Measurements from ENCODE around the gene IPCEF1. TPM values are rescaled to one million over a fixed set of nuclear protein-coding genes. Genes with fewer than 3 reads are reported as not detected.

IPCEF1 gene
- total and polyA plus RNA-seq, 4 donors: 0.46 to 2.8 (median 1.3) TPM

DNA sequence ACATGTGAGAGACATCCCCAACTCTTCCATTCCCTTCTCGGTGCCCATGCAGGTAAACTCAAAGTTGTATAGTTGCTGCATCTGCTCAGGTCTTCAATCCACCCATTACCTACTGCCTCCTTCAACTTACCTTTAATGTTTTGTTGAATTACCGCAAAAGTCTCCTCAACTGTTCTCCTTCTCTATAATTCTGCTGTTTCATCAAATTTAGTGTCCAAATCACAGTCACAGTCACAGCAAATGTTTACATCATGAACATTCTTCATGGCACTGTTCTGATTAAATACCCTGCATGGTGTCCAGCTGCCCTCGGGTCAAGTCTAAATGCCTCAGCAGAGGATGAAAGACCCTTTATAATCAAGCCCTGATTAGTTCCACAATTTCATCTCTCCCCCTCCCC, 130.1 kb downstream of the IPCEF1 start (continued):
- TF ChIP-seq, protein P1, sequence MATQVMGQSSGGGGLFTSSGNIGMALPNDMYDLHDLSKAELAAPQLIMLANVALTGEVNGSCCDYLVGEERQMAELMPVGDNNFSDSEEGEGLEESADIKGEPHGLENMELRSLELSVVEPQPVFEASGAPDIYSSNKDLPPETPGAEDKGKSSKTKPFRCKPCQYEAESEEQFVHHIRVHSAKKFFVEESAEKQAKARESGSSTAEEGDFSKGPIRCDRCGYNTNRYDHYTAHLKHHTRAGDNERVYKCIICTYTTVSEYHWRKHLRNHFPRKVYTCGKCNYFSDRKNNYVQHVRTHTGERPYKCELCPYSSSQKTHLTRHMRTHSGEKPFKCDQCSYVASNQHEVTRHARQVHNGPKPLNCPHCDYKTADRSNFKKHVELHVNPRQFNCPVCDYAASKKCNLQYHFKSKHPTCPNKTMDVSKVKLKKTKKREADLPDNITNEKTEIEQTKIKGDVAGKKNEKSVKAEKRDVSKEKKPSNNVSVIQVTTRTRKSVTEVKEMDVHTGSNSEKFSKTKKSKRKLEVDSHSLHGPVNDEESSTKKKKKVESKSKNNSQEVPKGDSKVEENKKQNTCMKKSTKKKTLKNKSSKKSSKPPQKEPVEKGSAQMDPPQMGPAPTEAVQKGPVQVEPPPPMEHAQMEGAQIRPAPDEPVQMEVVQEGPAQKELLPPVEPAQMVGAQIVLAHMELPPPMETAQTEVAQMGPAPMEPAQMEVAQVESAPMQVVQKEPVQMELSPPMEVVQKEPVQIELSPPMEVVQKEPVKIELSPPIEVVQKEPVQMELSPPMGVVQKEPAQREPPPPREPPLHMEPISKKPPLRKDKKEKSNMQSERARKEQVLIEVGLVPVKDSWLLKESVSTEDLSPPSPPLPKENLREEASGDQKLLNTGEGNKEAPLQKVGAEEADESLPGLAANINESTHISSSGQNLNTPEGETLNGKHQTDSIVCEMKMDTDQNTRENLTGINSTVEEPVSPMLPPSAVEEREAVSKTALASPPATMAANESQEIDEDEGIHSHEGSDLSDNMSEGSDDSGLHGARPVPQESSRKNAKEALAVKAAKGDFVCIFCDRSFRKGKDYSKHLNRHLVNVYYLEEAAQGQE (IDR thresholded peaks at IDR 0.05): no peak
- TF ChIP-seq HNF4A (conservative IDR thresholded peaks at IDR 0.05): no peak
- TF ChIP-seq EGR1 (IDR thresholded peaks at IDR 0.05; ENCODE audit: low read depth in 2 of 2): no peak
- no peak for TF ChIP-seq FOXA2 (IDR thresholded peaks at IDR 0.05)

DNA sequence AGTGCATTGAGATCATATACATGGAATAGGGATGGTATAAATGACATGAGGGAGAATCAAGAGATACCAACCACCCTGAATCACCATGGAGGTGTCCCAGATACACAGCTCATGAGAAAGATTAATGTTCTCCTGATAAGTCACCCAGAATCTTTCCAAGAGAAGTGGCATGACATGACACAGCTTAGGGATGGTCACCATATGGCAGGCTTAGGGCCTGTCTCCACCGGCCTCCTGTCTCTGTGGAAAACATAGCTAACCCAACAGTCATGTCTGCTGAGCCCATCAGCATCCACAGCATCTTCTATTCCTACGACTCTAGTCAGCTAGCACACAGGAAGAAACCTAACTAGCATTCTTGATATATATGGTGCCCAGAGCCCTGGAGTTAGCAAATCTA, 133.3 kb downstream of the IPCEF1 start:
- Histone ChIP-seq H3K9me3 (ENCODE audit: control insufficient read depth in 4 of 4, low read length in 3 of 4) (no peaks in the 10 kb centered on the region), H3K4me1 (ENCODE audit: control insufficient read depth in 4 of 4, insufficient read depth in 4 of 4, low read length in 3 of 4) (no peaks in the 10 kb centered on the region), H3K27me3 (ENCODE audit: control insufficient read depth in 4 of 4, insufficient read depth in 4 of 4, low read length in 3 of 4) (no peaks in the 10 kb centered on the region), H3K9ac (ENCODE audit: low read depth in 1 of 2, low read length in 2 of 2) (no peak overlapping the region), H3K27ac (ENCODE audit: low read depth in 1 of 2, low read length in 2 of 2) (no peak overlapping the region), H3K4me3 (ENCODE audit: low read depth in 1 of 3, low read length in 3 of 3) (no peak overlapping the region), H3K36me3 (ENCODE audit: control insufficient read depth in 4 of 4, insufficient read depth in 3 of 4, low read depth in 1 of 4, low read length in 3 of 4) (no peaks in the 10 kb centered on the region)
- 90% methylated on average over 2 of the region's 2 CpGs for WGBS
- TF ChIP-seq, protein P2, sequence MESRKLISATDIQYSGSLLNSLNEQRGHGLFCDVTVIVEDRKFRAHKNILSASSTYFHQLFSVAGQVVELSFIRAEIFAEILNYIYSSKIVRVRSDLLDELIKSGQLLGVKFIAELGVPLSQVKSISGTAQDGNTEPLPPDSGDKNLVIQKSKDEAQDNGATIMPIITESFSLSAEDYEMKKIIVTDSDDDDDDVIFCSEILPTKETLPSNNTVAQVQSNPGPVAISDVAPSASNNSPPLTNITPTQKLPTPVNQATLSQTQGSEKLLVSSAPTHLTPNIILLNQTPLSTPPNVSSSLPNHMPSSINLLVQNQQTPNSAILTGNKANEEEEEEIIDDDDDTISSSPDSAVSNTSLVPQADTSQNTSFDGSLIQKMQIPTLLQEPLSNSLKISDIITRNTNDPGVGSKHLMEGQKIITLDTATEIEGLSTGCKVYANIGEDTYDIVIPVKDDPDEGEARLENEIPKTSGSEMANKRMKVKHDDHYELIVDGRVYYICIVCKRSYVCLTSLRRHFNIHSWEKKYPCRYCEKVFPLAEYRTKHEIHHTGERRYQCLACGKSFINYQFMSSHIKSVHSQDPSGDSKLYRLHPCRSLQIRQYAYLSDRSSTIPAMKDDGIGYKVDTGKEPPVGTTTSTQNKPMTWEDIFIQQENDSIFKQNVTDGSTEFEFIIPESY (IDR thresholded peaks at IDR 0.05): no peak
- TF ChIP-seq HNF4G (IDR thresholded peaks at IDR 0.05) (no peak), JUND (IDR thresholded peaks at IDR 0.05) (no peak), GABPA (IDR thresholded peaks at IDR 0.05 in 1 of 2, conservative IDR thresholded peaks at IDR 0.05 in 1 of 2) (no peak), FOXA2 (IDR thresholded peaks at IDR 0.05) (no peak), FOXA1 (IDR thresholded peaks at IDR 0.05) (no peak), TAF1 (conservative IDR thresholded peaks at IDR 0.05) (no peak), HNF4A (conservative IDR thresholded peaks at IDR 0.05) (no peak), EGR1 (IDR thresholded peaks at IDR 0.05; ENCODE audit: low read depth in 2 of 2) (no peak), NR2F2 (IDR thresholded peaks at IDR 0.05) (no peak), RAD21 (IDR thresholded peaks at IDR 0.05) (no peak), YY1 (IDR thresholded peaks at IDR 0.05) (no peak), SP1 (IDR thresholded peaks at IDR 0.05) (no peak), RXRA (IDR thresholded peaks at IDR 0.05) (no peak)
- TF ChIP-seq, protein P3, sequence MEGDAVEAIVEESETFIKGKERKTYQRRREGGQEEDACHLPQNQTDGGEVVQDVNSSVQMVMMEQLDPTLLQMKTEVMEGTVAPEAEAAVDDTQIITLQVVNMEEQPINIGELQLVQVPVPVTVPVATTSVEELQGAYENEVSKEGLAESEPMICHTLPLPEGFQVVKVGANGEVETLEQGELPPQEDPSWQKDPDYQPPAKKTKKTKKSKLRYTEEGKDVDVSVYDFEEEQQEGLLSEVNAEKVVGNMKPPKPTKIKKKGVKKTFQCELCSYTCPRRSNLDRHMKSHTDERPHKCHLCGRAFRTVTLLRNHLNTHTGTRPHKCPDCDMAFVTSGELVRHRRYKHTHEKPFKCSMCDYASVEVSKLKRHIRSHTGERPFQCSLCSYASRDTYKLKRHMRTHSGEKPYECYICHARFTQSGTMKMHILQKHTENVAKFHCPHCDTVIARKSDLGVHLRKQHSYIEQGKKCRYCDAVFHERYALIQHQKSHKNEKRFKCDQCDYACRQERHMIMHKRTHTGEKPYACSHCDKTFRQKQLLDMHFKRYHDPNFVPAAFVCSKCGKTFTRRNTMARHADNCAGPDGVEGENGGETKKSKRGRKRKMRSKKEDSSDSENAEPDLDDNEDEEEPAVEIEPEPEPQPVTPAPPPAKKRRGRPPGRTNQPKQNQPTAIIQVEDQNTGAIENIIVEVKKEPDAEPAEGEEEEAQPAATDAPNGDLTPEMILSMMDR (IDR thresholded peaks at IDR 0.05; ENCODE audit: low read depth, low read length, missing input control): no peak
- TF ChIP-seq, protein P1 (IDR thresholded peaks at IDR 0.05): no peak
- TF ChIP-seq, protein P4, sequence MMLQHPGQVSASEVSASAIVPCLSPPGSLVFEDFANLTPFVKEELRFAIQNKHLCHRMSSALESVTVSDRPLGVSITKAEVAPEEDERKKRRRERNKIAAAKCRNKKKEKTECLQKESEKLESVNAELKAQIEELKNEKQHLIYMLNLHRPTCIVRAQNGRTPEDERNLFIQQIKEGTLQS (IDR thresholded peaks at IDR 0.05): no peak
- TF ChIP-seq, protein P5, sequence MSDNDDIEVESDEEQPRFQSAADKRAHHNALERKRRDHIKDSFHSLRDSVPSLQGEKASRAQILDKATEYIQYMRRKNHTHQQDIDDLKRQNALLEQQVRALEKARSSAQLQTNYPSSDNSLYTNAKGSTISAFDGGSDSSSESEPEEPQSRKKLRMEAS (IDR thresholded peaks at IDR 0.05): no peak
- no peak for DNase-seq (ENCODE audit: low spot score)

Data from liver (tissue), 9 donors.